ENCODE data around the gene GLIPR1L2.

- no peak for TF ChIP-seq CTCF (IDR thresholded peaks at IDR 0.05)
- no peak for TF ChIP-seq POLR2A (IDR thresholded peaks at IDR 0.05)
Measured at GRCh38 chr12:75443709-75444108, 52.8 kb downstream of the GLIPR1L2 start.

All from lower leg skin (tissue), 3 donors.